ENCODE results near the gene PER1.

Gene PER1

GRCh38 chr17:8155231-8155995 lies 3.2 kb upstream of the PER1 start:
- Histone ChIP-seq H3K9me3 (no peaks in the 10 kb centered on the region), H3K36me3 (peaks cover 14% of the 10 kb centered on the region), H4K20me1 (peaks cover 21% of the 10 kb centered on the region), H3K27me3 (no peaks in the 10 kb centered on the region), H3K4me3 (peak overlapping the region; percentile 63), H3K4me2 (peak overlapping the region; percentile 98), H3K9ac (peak overlapping the region; percentile 71), H3K27ac (peak overlapping the region; percentile 53), H3K4me1 (peaks cover 69% of the 10 kb centered on the region)
- no peak for TF ChIP-seq Cebpa-rat (IDR thresholded peaks at IDR 0.05)

GRCh38 chr17:8154608-8155155 lies 2.5 kb upstream of the PER1 start:
- TF ChIP-seq Cebpa-rat (IDR thresholded peaks at IDR 0.05): no peak

GRCh38 chr17:8153957-8154607 lies 1.9 kb upstream of the PER1 start:
- peak overlapping the region; percentile 47 for H3K4me3 ChIP-seq
- H4K20me1 ChIP-seq: peaks cover 20% of the 10 kb centered on the region
- peaks cover 66% of the 10 kb centered on the region for H3K4me1 ChIP-seq
- TF ChIP-seq Cebpa-rat (IDR thresholded peaks at IDR 0.05): no peak
- peak overlapping the region; percentile 43; the same call in 1 of the 2 replicates for H3K9ac ChIP-seq
- H3K27me3 ChIP-seq: no peaks in the 10 kb centered on the region
- H3K9me3 ChIP-seq: no peaks in the 10 kb centered on the region
- peak overlapping the region; percentile 42; the same call in 1 of the 2 replicates for H3K27ac ChIP-seq
- peak overlapping the region; percentile 98 for H3K4me2 ChIP-seq
- peaks cover 17% of the 10 kb centered on the region for H3K36me3 ChIP-seq

More at GRCh38 chr17:8154608-8155155, 2.5 kb upstream of the PER1 start:
- Histone ChIP-seq H3K4me3 (peak overlapping the region; percentile 47), H3K36me3 (peaks cover 16% of the 10 kb centered on the region), H3K9ac (peak overlapping the region; percentile 43; the same call in 1 of the 2 replicates), H3K27ac (peak overlapping the region; percentile 42; the same call in 1 of the 2 replicates), H3K4me1 (peaks cover 69% of the 10 kb centered on the region), H3K9me3 (no peaks in the 10 kb centered on the region), H3K27me3 (no peaks in the 10 kb centered on the region), H4K20me1 (peaks cover 21% of the 10 kb centered on the region), H3K4me2 (peak overlapping the region; percentile 98)

- Histone ChIP-seq H3K4me1 (peaks cover 64% of the 10 kb centered on the region), H3K4me2 (peak overlapping the region; percentile 98), H3K9ac (0 out of 2 replicates have a peak overlapping the region, but pooled peaks have one; percentile 43), H4K20me1 (peaks cover 21% of the 10 kb centered on the region), H3K4me3 (peak overlapping the region; percentile 47; the same call in 1 of the 2 replicates), H3K27me3 (no peaks in the 10 kb centered on the region), H3K9me3 (no peaks in the 10 kb centered on the region), H3K27ac (peak overlapping the region; percentile 42; the same call in 1 of the 2 replicates), H3K36me3 (peaks cover 22% of the 10 kb centered on the region)
- TF ChIP-seq Cebpa-rat (IDR thresholded peaks at IDR 0.05): no peak
These were observed 1.3 kb upstream of the PER1 start for GRCh38 chr17:8153525-8153956.

GRCh38 chr17:8153031-8153451 lies 837 bp upstream of the PER1 start:
- Histone ChIP-seq H3K9ac (no peak overlapping the region), H3K27ac (peak overlapping the region; percentile 5; the same call in 1 of the 2 replicates), H3K4me3 (no peak overlapping the region), H3K9me3 (no peaks in the 10 kb centered on the region), H4K20me1 (peaks cover 26% of the 10 kb centered on the region), H3K4me1 (peaks cover 59% of the 10 kb centered on the region), H3K27me3 (no peaks in the 10 kb centered on the region), H3K36me3 (peaks cover 27% of the 10 kb centered on the region), H3K4me2 (peak overlapping the region; percentile 98)
- TF ChIP-seq Cebpa-rat (IDR thresholded peaks at IDR 0.05): no peak

- Histone ChIP-seq H3K4me1 (peaks cover 53% of the 10 kb centered on the region), H3K9ac (peak overlapping the region; percentile 90), H3K4me3 (peak overlapping the region; percentile 88), H4K20me1 (peaks cover 40% of the 10 kb centered on the region), H3K27me3 (no peaks in the 10 kb centered on the region), H3K9me3 (no peaks in the 10 kb centered on the region), H3K4me2 (peak overlapping the region; percentile 98), H3K36me3 (peaks cover 41% of the 10 kb centered on the region), H3K27ac (peak overlapping the region; percentile 82)
- TF ChIP-seq Cebpa-rat (IDR thresholded peaks at IDR 0.05): no peak
These were observed 528 bp downstream of the PER1 start for GRCh38 chr17:8151641-8152111.

GRCh38 chr17:8151120-8151640 lies 1.0 kb downstream of the PER1 start:
- H3K27me3 ChIP-seq: no peaks in the 10 kb centered on the region
- peak overlapping the region; percentile 90 for H3K9ac ChIP-seq
- peaks cover 44% of the 10 kb centered on the region for H4K20me1 ChIP-seq
- peak overlapping the region; percentile 98 for H3K4me2 ChIP-seq
- H3K4me1 ChIP-seq: peaks cover 53% of the 10 kb centered on the region
- peak overlapping the region; percentile 88 for H3K4me3 ChIP-seq
- no peaks in the 10 kb centered on the region for H3K9me3 ChIP-seq
- H3K27ac ChIP-seq: peak overlapping the region; percentile 82
- TF ChIP-seq Cebpa-rat (IDR thresholded peaks at IDR 0.05): no peak
- peaks cover 46% of the 10 kb centered on the region for H3K36me3 ChIP-seq

- H3K27ac ChIP-seq: peak overlapping the region; percentile 82
- H3K27me3 ChIP-seq: no peaks in the 10 kb centered on the region
- H4K20me1 ChIP-seq: peaks cover 52% of the 10 kb centered on the region
- peak overlapping the region; percentile 90 for H3K9ac ChIP-seq
- peaks cover 53% of the 10 kb centered on the region for H3K36me3 ChIP-seq
- peak overlapping the region; percentile 88 for H3K4me3 ChIP-seq
- H3K4me1 ChIP-seq: peaks cover 47% of the 10 kb centered on the region
- TF ChIP-seq Cebpa-rat (IDR thresholded peaks at IDR 0.05): no peak
- H3K9me3 ChIP-seq: no peaks in the 10 kb centered on the region
- H3K4me2 ChIP-seq: peak overlapping the region; percentile 98
These were observed 1.7 kb downstream of the PER1 start for GRCh38 chr17:8150194-8151119.
